Camera-type eye (tissue), 1 donor: ENCODE measurements around the gene CPA3. TPM values are rescaled to one million over a fixed set of nuclear protein-coding genes. Genes with fewer than 3 reads are reported as not detected.

Experiments used
- total RNA-seq: library from RNA; depleted of rRNA; stranded (reverse); fragments of >200 nt; gene quantifications from one replicate; pipeline ENCODE4 v1.2.3, GENCODE V29; 2014

CPA3 gene
- 8.6 TPM for total RNA-seq

GRCh38 chr3:148865049-148865448, at the start of gene CPA3:
CPA3 (plus strand) TSS chr3:148865296; CDS start chr3:148865308, 12 bp downstream.

GRCh38 chr3:148827585-148827984, 37.5 kb upstream of the CPA3 start, which contains the start of gene CPB1:
CPB1 (plus strand) TSS chr3:148827811; CDS start chr3:148827824, 13 bp downstream.

Other genes with a start within 250 kb of the CPA3 start
- gene AGTR1, start 167.4 kb upstream of the CPA3 start, total RNA-seq, result 3.5 TPM
- 6.6 TPM for gene CPB1, start 37.5 kb upstream of the CPA3 start, total RNA-seq
- 19.4 TPM for gene GYG1, start 126.2 kb downstream of the CPA3 start, total RNA-seq
- 110 TPM for gene HLTF, start 221.2 kb downstream of the CPA3 start, total RNA-seq